Limb (tissue), 2 donors: ENCODE results near the gene CDS2.

ENCODE experiments used
- DNase-seq, 2 donors: peaks; one replicate each; pipeline ENCODE4 v3.0.0-alpha.2; 2016; ENCODE audit errors: extremely low spot score in 2 of 2

The CDS2 gene

GRCh38 chr20:5153612-5154542 is 27.1 kb downstream of the CDS2 start:
- DNase-seq: no peak

DNA sequence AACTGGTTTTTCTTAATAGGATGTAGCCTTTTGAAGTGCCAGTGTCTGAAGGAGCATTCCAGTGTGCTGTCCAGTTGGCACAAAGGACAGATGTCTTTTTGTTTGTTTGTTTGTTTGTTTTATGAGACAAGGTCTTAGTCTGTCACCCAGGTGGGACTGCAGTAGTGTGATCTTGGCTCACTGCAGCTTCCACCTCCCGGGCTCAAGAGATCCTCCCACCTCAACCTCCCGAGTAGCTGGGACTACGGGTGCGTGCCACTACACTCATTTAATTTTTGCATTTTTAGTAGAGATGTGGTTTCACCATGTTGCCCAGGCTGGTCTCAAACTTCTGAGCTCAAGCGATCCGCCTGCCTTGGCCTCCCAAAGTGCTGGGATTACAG is 27.7 kb downstream of the CDS2 start:
- DNase-seq: no peak

DNA sequence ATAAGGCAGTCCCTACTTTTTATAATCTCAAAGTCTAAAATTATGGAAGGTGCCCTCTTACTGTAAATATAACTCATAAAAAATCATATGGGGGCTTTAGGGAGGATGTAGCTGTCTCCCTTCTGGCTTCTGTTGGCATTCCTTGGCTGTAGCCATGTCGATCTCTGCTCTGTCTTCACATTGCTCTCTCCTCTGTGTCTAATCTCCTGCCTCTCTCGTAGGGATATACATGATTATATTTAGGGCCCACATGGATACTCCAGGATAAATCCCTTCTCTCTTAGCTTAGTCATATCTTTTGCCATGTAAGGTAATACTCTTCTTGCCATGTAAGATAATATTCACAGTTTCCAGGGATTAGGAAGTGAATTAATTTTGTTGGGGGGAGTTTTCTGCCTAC is 28.6 kb downstream of the CDS2 start:
- DNase-seq: no peak

- DNase-seq: no peak
These were observed 30.1 kb downstream of the CDS2 start for GRCh38 chr20:5156675-5157448.

DNA sequence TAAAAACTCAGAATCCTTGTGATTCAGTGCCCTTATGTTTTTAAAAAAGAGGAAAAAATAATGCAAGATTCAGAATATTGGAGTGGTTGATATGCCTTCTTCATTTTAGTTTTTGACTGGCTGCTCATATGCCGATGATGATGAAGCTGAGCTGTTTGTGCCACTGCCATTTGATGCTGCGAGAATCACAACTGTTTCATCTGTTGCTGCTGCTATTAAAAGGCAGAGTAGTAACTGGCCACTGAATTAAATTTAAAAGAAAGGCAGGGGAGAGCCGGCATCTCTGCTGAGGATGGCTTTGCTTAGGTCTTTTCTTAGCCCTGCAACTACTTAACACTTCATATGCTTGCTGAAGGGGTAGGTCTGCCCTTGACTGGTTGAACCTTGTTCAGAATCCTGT is 33.1 kb downstream of the CDS2 start:
- no peak for DNase-seq

- DNase-seq: no peak
These were observed 34.1 kb downstream of the CDS2 start for GRCh38 chr20:5160882-5161281.

GRCh38 chr20:5161536-5162164 is 34.8 kb downstream of the CDS2 start:
- no peak for DNase-seq

DNA sequence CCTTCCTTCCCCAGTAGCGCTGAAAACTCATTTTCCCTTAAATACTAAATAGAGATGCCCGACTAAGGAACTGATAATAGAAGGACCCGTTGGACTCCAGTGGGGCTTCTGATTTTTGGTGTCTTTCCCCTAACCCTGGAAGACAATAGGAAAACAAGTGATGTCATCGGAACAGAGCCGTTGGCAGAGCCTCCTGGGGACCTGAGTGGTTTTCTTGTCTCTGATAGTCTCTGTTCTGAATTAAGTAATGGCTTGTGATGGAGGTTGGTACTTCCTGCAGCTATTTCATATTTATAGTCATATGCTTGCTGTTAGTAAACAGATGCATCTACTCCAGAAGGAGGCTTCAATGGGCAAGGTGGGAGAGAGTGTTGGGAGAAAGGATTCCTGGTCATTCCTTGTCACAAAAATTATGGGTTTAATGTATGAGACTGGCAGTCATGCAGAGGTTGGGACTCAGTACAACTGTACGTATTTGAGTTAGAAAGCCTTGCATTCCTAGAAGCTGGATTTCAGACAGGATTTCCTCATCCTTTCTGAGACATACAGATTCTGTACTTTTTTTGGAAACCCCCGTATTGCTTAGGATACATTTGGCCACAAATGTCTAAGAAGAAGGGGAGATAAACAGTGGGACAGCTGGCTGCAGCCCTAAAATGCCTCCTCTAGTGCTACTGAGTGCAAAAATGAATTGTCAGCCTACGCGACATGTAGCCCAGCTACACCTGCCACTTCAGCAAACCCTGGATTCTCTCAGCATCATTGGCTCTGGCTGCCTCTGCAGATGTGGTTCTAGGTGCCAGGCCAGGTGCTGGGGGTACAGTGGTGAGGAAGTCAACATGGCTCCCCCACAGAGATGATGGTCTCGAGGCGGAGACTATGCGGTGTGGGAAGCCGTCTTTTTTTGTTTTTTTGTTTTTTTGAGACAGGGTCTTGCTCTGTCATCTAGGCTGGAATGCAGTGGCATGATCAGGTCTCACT is 38.1 kb downstream of the CDS2 start:
- DNase-seq: no peak

GRCh38 chr20:5168651-5169396 is 42.0 kb downstream of the CDS2 start:
- no peak for DNase-seq

GRCh38 chr20:5170341-5170740 is 43.5 kb downstream of the CDS2 start:
- DNase-seq: no peak

- DNase-seq: peak in 1 of 2 donors; percentile 39
These were observed 44.4 kb downstream of the CDS2 start for GRCh38 chr20:5171064-5171789.

DNA sequence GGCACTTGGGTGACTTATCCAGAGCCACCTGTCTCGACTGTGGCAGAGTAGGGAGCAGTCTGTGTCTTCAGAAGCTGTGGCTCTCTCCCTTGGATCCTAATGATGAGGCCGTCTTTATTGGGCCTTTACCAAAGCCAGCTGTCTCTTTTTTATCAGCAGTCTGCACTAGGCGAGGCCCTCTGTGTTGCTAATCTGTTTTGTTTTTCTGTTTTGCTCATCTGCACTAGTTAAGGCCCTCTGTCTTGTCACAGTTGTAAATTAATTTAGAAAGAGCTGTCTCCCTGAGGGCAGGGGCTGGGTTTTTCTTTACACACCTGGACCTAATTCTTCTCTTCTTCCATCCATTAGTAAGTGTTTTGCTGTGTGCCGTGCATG is 45.0 kb downstream of the CDS2 start:
- DNase-seq: no peak

DNA sequence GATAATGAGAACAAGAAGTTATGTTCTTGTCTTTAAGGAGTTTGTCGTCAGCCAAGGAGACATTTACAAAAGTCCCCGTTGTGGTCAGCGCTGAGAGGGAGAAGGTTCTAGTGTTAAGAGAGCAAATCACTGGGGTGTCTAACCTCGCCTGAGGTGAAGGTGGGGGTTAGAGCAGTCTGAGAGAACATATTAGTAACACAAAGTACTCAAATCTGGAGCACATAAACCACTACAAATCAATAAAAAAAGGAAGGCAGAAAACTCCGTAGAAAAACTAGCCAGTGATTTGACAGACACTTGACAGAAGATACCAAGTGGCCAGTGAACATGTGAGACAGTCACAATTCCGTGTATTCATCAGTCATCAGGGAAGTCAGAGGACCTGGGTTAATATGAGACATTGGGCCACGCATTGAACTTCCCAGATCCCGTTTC is 45.4 kb downstream of the CDS2 start:
- no peak for DNase-seq

DNA sequence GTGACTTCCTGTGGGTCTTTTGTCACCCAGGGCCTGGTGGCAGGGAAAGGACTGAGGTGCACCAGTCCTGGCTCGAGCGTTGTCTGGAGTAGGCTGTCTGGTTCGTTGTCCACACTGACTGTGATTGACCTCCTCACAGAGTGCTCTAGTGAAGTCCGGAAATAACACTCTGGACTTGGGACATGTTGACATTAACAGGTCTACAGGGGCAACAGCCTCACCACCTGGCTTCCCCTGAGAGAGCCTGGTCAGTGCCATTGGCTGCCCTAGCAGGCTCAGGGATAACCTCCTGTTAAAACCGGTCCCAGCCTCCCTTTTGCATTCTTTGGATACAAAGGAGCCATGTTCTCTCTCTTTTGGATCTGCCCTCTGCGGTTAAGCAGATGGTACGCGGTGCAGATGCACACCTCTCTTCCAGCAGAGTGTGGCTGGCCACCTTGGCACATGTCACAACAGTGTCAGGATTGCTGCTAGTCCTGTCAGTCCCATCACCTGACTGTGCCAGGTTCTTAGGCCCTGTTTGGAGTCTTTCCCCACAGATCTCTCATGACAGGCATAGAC is 46.2 kb downstream of the CDS2 start:
- no peak for DNase-seq

GRCh38 chr20:5173751-5174150 is 46.9 kb downstream of the CDS2 start:
- no peak for DNase-seq

GRCh38 chr20:5177071-5177470 is 50.3 kb downstream of the CDS2 start:
- no peak for DNase-seq

- DNase-seq: no peak
These were observed 51.2 kb downstream of the CDS2 start for GRCh38 chr20:5178046-5178445.

GRCh38 chr20:5180421-5180820 is 53.6 kb downstream of the CDS2 start:
- no peak for DNase-seq

DNA sequence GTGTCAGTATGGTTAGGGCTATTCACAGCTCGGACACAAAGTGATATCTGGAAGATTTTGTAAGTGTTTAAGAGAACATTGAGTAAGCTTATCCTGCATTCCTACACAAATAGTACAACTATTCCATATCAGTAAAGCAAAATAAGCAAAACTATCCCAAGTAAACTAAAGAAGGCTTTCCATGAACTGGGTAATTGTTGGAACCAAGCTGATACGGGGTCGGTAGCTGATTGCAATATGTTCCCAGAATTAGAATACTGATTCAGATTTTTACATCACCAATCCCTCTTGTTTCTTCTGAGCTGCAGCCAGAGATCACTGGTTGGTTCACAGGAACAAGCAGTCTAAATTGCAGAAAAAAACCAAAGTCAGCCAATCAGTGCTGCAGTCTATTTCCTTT is 54.1 kb downstream of the CDS2 start:
- no peak for DNase-seq
